Measurements from ENCODE around the gene ABCB11. TPM values are rescaled to one million over a fixed set of nuclear protein-coding genes. Genes with fewer than 3 reads are reported as not detected.

Gene ABCB11
- total and polyA plus RNA-seq, 9 of the 15 experiments (the other 6 are each of a cell fraction or from before 2014, with no cell fraction given) = 0.04 to 0.51 (median 0.10) TPM; not detected in 1

GRCh38 chr2:169050476-169051240, 19.5 kb upstream of the ABCB11 start (continued):
- TF ChIP-seq PATZ1 (CRISPR knock-in tag; IDR thresholded peaks at IDR 0.05; ENCODE audit: borderline replicate concordance) (no peak), NELFE (IDR thresholded peaks at IDR 0.05; ENCODE audit: insufficient read depth, insufficient read length) (no peak), FOSL1 (tag; conservative IDR thresholded peaks at IDR 0.05) (peak; percentile 99), ZNF324 (CRISPR knock-in tag; IDR thresholded peaks at IDR 0.05) (0 out of 2 replicates have a peak, but pooled peaks have one; percentile 5), BCL6 (CRISPR knock-in tag; IDR thresholded peaks at IDR 0.05) (no peak), NCOA6 (IDR thresholded peaks at IDR 0.05) (no peak), KLF10 (CRISPR knock-in tag; IDR thresholded peaks at IDR 0.05) (no peak), ATF6 (CRISPR knock-in tag; IDR thresholded peaks at IDR 0.05) (no peak), PRMT5 (CRISPR knock-in tag; IDR thresholded peaks at IDR 0.05) (no peak), USF1 (CRISPR knock-in tag; IDR thresholded peaks at IDR 0.05) (no peak), MXI1 (IDR thresholded peaks at IDR 0.05; ENCODE audit: low read depth, low read length) (no peak), RFX7 (CRISPR knock-in tag; IDR thresholded peaks at IDR 0.05) (no peak), NONO (IDR thresholded peaks at IDR 0.05; ENCODE audit: low read depth in 2 of 2, low read length in 1 of 2) (no peak), ZNF668 (CRISPR knock-in tag; IDR thresholded peaks at IDR 0.05) (no peak), ZBTB5 (IDR thresholded peaks at IDR 0.05) (no peak), MLLT1 (IDR thresholded peaks at IDR 0.05) (peak in 1 of 2 experiments; percentile 43; a peak in 1 of 4 replicates), DACH1 (IDR thresholded peaks at IDR 0.05; ENCODE audit: partially characterized antibody) (peak; percentile 38), MYNN (IDR thresholded peaks at IDR 0.05) (0 out of 2 replicates have a peak, but pooled peaks have one; percentile 44), MYNN (CRISPR knock-in tag; IDR thresholded peaks at IDR 0.05) (no peak), CBX3 (IDR thresholded peaks at IDR 0.05; ENCODE audit: borderline replicate concordance in 1 of 2, low read length in 2 of 2) (peak in 1 of 2 experiments; percentile 89; a peak in 2 of 3 replicates), BMI1 (IDR thresholded peaks at IDR 0.05; ENCODE audit: low read length) (no peak), ZNF583 (CRISPR knock-in tag; IDR thresholded peaks at IDR 0.05) (no peak)
